Gastrocnemius medialis (tissue), 4 donors: Measurements from ENCODE around the gene TMPO.
A peak's percentile ranks its signal among the peaks of the same experiment; 100 is the strongest.

Experiments
- CTCF ChIP-seq, 5 experiments: fragments of 450-650 bp in 3 of 5; fragments of 200-600 bp in 2 of 5; sonication (generic) in 2 of 5; IDR thresholded peaks in 4 of 5; conservative IDR thresholded peaks in 1 of 5; 1 replicate in 4 of 5; 2 replicates in 1 of 5; pipeline ENCODE4 v1.5.1; 2016 to 2019; ENCODE audit warnings: antibody characterized with exemption in 5 of 5, mild to moderate bottlenecking in 3 of 5, moderate library complexity in 3 of 5
- POLR2A ChIP-seq, 2 donors: fragments of 450-650 bp; IDR thresholded peaks; one replicate each; pipeline ENCODE4 v1.6.1; 2017; ENCODE audit warnings: antibody characterized with exemption in 2 of 2, mild to moderate bottlenecking in 2 of 2, moderate library complexity in 2 of 2

GRCh38 chr12:98532687-98533304, 17.4 kb downstream of the TMPO start:
- peak; percentile 38 to 64 (median 55) for TF ChIP-seq CTCF (IDR thresholded peaks at IDR 0.05 in 4 of 5, conservative IDR thresholded peaks at IDR 0.05 in 1 of 5)
- no peak for TF ChIP-seq POLR2A (IDR thresholded peaks at IDR 0.05)
